GM23338 (cell line): ENCODE results near the gene SENP8. TPM values are rescaled to one million over a fixed set of nuclear protein-coding genes. Genes with fewer than 3 reads are reported as not detected.

Experiments
- ATAC-seq: fragments of 200-7000 bp; cut with Tn5 transposase; 3 replicates; pipeline ENCODE4 v1.9.1; 2020
- DNase-seq: peaks from one replicate; pipeline ENCODE4 v3.0.0-alpha.2; 2015; ENCODE audit warnings: low spot score
- H2AFZ ChIP-seq: fragments of 200-600 bp; sonication (generic); 2 replicates; pipeline ENCODE4 v1.8.0; 2016; ENCODE audit warnings: antibody characterized with exemption, mild to moderate bottlenecking, moderate library complexity
- H3F3A ChIP-seq: fragments of 200-600 bp; sonication (generic); replicated peaks from 2 replicates; pipeline ENCODE4 v1.8.0; 2017; ENCODE audit warnings: antibody characterized with exemption, mixed run types, low read depth
- H3K27ac ChIP-seq: fragments of 200-600 bp; sonication (generic); 2 replicates; pipeline ENCODE4 v1.6.1; 2016; ENCODE audit warnings: low read depth
- H3K27me3 ChIP-seq: fragments of 200-600 bp; sonication (generic); 2 replicates; pipeline ENCODE4 v1.8.0; 2016; ENCODE audit warnings: mild to moderate bottlenecking, mixed run types, moderate library complexity; ENCODE audit not compliant: insufficient read depth
- H3K36me3 ChIP-seq: fragments of 200-600 bp; sonication (generic); 2 replicates; pipeline ENCODE4 v1.8.0; 2016; ENCODE audit warnings: mild to moderate bottlenecking; ENCODE audit not compliant: insufficient read depth
- H3K4me1 ChIP-seq: fragments of 200-600 bp; sonication (generic); 2 replicates; pipeline ENCODE4 v1.8.0; 2016; ENCODE audit warnings: mild to moderate bottlenecking, moderate library complexity; ENCODE audit not compliant: insufficient read depth
- H3K4me2 ChIP-seq: fragments of 200-600 bp; sonication (generic); 2 replicates; pipeline ENCODE4 v1.7.1; 2017; ENCODE audit warnings: mixed run types
- H3K4me3 ChIP-seq: fragments of 200-600 bp; sonication (generic); 2 replicates; pipeline ENCODE4 v1.6.1; 2016; ENCODE audit warnings: mixed run types
- H3K79me2 ChIP-seq: fragments of 200-600 bp; sonication (generic); replicated peaks from 2 replicates; pipeline ENCODE4 v1.8.0; 2017; ENCODE audit warnings: mild to moderate bottlenecking; ENCODE audit not compliant: insufficient read depth
- H3K9me2 ChIP-seq: fragments of 200-600 bp; sonication (generic); 2 replicates; pipeline ENCODE4 v1.8.0; 2017; ENCODE audit not compliant: insufficient read depth
- H4K20me1 ChIP-seq: fragments of 200-600 bp; sonication (generic); replicated peaks from 2 replicates; pipeline ENCODE4 v1.8.0; 2017; ENCODE audit warnings: mild to moderate bottlenecking; ENCODE audit not compliant: insufficient read depth
- H3K27ac Mint-ChIP-seq: 2 replicates; pipeline ENCODE4 v1.8.0; 2020; ENCODE audit warnings: inconsistent platforms, mild to moderate bottlenecking, moderate library complexity, mixed read lengths
- H3K27me3 Mint-ChIP-seq: 3 replicates; pipeline ENCODE4 v1.8.0; 2022; ENCODE audit warnings: low read depth, mild to moderate bottlenecking, moderate library complexity, mixed read lengths, inconsistent platforms; ENCODE audit not compliant: insufficient read depth, poor library complexity
- H3K36me3 Mint-ChIP-seq: 3 replicates; pipeline ENCODE4 v1.8.0; 2021; ENCODE audit warnings: low read depth, mild to moderate bottlenecking, inconsistent platforms, moderate library complexity, mixed read lengths
- H3K4me1 Mint-ChIP-seq: 3 replicates; pipeline ENCODE4 v1.8.0; 2020; ENCODE audit warnings: mild to moderate bottlenecking, inconsistent platforms, mixed read lengths
- H3K4me3 Mint-ChIP-seq: 3 replicates; pipeline ENCODE4 v1.8.0; 2021; ENCODE audit warnings: moderate library complexity, mild to moderate bottlenecking, inconsistent platforms, mixed read lengths
- H3K9me3 Mint-ChIP-seq: 3 replicates; pipeline ENCODE4 v1.8.0; 2020; ENCODE audit warnings: moderate library complexity, mild to moderate bottlenecking, inconsistent platforms, mixed read lengths
- CREB1 ChIP-seq: fragments of 250-450 bp; sonication (Bioruptor Pico); IDR thresholded peaks from 2 replicates; pipeline ENCODE4 v1.5.0; 2020; ENCODE audit warnings: low read depth, mild to moderate bottlenecking, moderate library complexity
- NANOG ChIP-seq: IDR thresholded peaks from 2 replicates; pipeline ENCODE4 v1.6.1; 2016; ENCODE audit warnings: antibody characterized with exemption, borderline replicate concordance
- REST ChIP-seq: IDR thresholded peaks from one replicate; pipeline ENCODE4 v1.6.1; 2018; ENCODE audit warnings: antibody characterized with exemption; ENCODE audit not compliant: unreplicated experiment
- STAT1 ChIP-seq: IDR thresholded peaks from one replicate; pipeline ENCODE4 v1.6.1; 2016; ENCODE audit warnings: antibody characterized with exemption; ENCODE audit not compliant: unreplicated experiment
- ZNF462 ChIP-seq: fragments of 250-450 bp; sonication (Bioruptor Pico); IDR thresholded peaks from 2 replicates; pipeline ENCODE4 v1.5.0; 2020; ENCODE audit warnings: mild to moderate bottlenecking, moderate library complexity
- polyA plus RNA-seq: library from polyadenylated mRNA; unstranded; fragments of >200 nt; fragmentation: Nextera tagmentation; extraction: Ambion mirVana; gene quantifications from 2 replicates; pipeline ENCODE4 v1.2.1, GENCODE V29; 2016
- total RNA-seq: library from RNA; depleted of rRNA; stranded (reverse); fragments of >200 nt; shearing (Covaris generic); gene quantifications from 2 replicates; pipeline ENCODE4 v1.2.3, GENCODE V29; 2014
- TF ChIP-seq, protein P1 (sequence below), 2 experiments: fragments of 200-600 bp in 1 of 2; sonication (generic) in 1 of 2; conservative IDR thresholded peaks; 2 replicates each; pipeline versions ENCODE4 v1.5.1 to v1.6.1; 2016 to 2017; ENCODE audit warnings: antibody characterized with exemption in 2 of 2, low read depth in 2 of 2, mild to moderate bottlenecking in 2 of 2, moderate library complexity in 1 of 2

Gene SENP8
- total and polyA plus RNA-seq, 2 experiments from 2014 or later = 3.1 to 7.7 TPM

- no peak for TF ChIP-seq NANOG
- TF ChIP-seq STAT1 = no peak
- TF ChIP-seq, protein P1, sequence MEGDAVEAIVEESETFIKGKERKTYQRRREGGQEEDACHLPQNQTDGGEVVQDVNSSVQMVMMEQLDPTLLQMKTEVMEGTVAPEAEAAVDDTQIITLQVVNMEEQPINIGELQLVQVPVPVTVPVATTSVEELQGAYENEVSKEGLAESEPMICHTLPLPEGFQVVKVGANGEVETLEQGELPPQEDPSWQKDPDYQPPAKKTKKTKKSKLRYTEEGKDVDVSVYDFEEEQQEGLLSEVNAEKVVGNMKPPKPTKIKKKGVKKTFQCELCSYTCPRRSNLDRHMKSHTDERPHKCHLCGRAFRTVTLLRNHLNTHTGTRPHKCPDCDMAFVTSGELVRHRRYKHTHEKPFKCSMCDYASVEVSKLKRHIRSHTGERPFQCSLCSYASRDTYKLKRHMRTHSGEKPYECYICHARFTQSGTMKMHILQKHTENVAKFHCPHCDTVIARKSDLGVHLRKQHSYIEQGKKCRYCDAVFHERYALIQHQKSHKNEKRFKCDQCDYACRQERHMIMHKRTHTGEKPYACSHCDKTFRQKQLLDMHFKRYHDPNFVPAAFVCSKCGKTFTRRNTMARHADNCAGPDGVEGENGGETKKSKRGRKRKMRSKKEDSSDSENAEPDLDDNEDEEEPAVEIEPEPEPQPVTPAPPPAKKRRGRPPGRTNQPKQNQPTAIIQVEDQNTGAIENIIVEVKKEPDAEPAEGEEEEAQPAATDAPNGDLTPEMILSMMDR (conservative IDR thresholded peaks at IDR 0.05; ENCODE audit: low read depth in 2 of 2) = no peak
Measured at GRCh38 chr15:72077950-72078349, 40.3 kb upstream of the SENP8 start (continued).

- Histone ChIP-seq H3K4me3 (no peak overlapping the region), H3K27me3 (no peaks in the 10 kb centered on the region), H3K79me2 (no peaks in the 10 kb centered on the region; the same call in 1 of the 2 replicates), H3F3A (no peaks in the 10 kb centered on the region), H4K20me1 (peaks cover 12% of the 10 kb centered on the region; the same call in 1 of the 2 replicates), H3K4me2 (no peak overlapping the region), H2AFZ (no peak overlapping the region), H3K9me2 (no peaks in the 10 kb centered on the region; the same call in 1 of the 2 replicates), H3K27ac (no peak overlapping the region), H3K4me1 (no peaks in the 10 kb centered on the region), H3K36me3 (no peaks in the 10 kb centered on the region)
- no peaks in the 10 kb centered on the region for H3K4me1 Mint-ChIP-seq
- no peak overlapping the region for H3K27ac Mint-ChIP-seq
- no peaks in the 10 kb centered on the region for H3K27me3 Mint-ChIP-seq
- no peaks in the 10 kb centered on the region for H3K36me3 Mint-ChIP-seq
- no peak overlapping the region for H3K4me3 Mint-ChIP-seq
- no peak for TF ChIP-seq CREB1 (CRISPR knock-in tag)
- TF ChIP-seq ZNF462 (CRISPR knock-in tag) = no peak
- no peak for TF ChIP-seq REST
- no peak for ATAC-seq
- no peaks in the 10 kb centered on the region; the same call in 2 of the 3 replicates for H3K9me3 Mint-ChIP-seq
- no peak for DNase-seq
Measured at GRCh38 chr15:72078887-72079286, 39.3 kb upstream of the SENP8 start.
